K562 (cell line): ENCODE data around the gene ZEB2. TPM values are rescaled to one million over a fixed set of nuclear protein-coding genes. Genes with fewer than 3 reads are reported as not detected.

ENCODE experiments used
- BRD9 ChIP-seq: fragments of 450-650 bp; IDR thresholded peaks from 2 replicates; pipeline ENCODE4 v1.6.1; 2018; ENCODE audit warnings: low read depth; ENCODE audit not compliant: partially characterized antibody
- C11orf30 ChIP-seq: fragments of 450-650 bp; IDR thresholded peaks from 2 replicates; pipeline ENCODE4 v1.6.1; 2016; ENCODE audit warnings: low read depth, mild to moderate bottlenecking
- CEBPG ChIP-seq, 3 experiments: fragments of 200-800 bp in 1 of 3; sonication (Bioruptor generic) in 1 of 3; sonication (generic) in 1 of 3; formaldehyde crosslinking in 1 of 3; IDR thresholded peaks in 2 of 3; conservative IDR thresholded peaks in 1 of 3; 2 replicates each; pipeline versions ENCODE4 v1.6.1 to v1.8.0; 2016 to 2022; ENCODE audit warnings: missing compliant biosample characterization in 2 of 3, missing genetic modification characterization in 2 of 3, mild to moderate bottlenecking in 1 of 3, missing genetic modification reagents in 1 of 3
- DACH1 ChIP-seq: fragments of 450-650 bp; IDR thresholded peaks from 2 replicates; pipeline ENCODE4 v1.6.1; 2018; ENCODE audit not compliant: partially characterized antibody
- E2F5 ChIP-seq: sonication (generic); formaldehyde crosslinking; IDR thresholded peaks from 2 replicates; pipeline ENCODE4 v1.8.0; 2022; ENCODE audit warnings: mild to moderate bottlenecking, missing genetic modification reagents
- ELF2 ChIP-seq: fragments of 250-450 bp; sonication (Bioruptor Pico); IDR thresholded peaks from 2 replicates; pipeline ENCODE4 v1.5.0; 2021; ENCODE audit warnings: mild to moderate bottlenecking
- HNRNPUL1 ChIP-seq: fragments of 200-400 bp; formaldehyde crosslinking; IDR thresholded peaks from 2 replicates; pipeline ENCODE4 v1.6.1; 2017; ENCODE audit warnings: low read length
- THRAP3 ChIP-seq: fragments of 450-650 bp; IDR thresholded peaks from 2 replicates; pipeline ENCODE4 v1.6.1; 2016; ENCODE audit warnings: mild to moderate bottlenecking, inconsistent platforms, borderline replicate concordance
- XRCC4 ChIP-seq: IDR thresholded peaks from one replicate; pipeline ENCODE4 v1.6.1; 2011; ENCODE audit not compliant: insufficient read depth, insufficient read length; ENCODE audit errors: extremely low read depth
- ZNF263 ChIP-seq: sonication (generic); formaldehyde crosslinking; IDR thresholded peaks from 2 replicates; pipeline ENCODE4 v1.8.0; 2022; ENCODE audit warnings: mild to moderate bottlenecking, missing genetic modification reagents, borderline replicate concordance
- ZNF444 ChIP-seq: fragments of 250-450 bp; sonication (Bioruptor Pico); IDR thresholded peaks from 2 replicates; pipeline ENCODE4 v1.4.0; 2020; ENCODE audit warnings: mild to moderate bottlenecking, moderate library complexity
- polyA plus RNA-seq, 8 experiments: library from polyadenylated mRNA; depleted of rRNA in 4 of 8; stranded (reverse) in 5 of 8; unstranded in 3 of 8; fragments of >200 nt; fragmentation: Nextera tagmentation in 2 of 8; fragmentation: Illumina TruSeq in 1 of 8; extraction: Ambion mirVana in 2 of 8; extraction: Trizol in 1 of 8; gene quantifications; 2 replicates each; pipeline versions ENCODE4 v1.2.1 to v1.2.3, GENCODE V29; 2011 to 2014; ENCODE audit warnings: inconsistent platforms in 1 of 8, missing spikeins in 1 of 8
- total RNA-seq, 7 experiments: library from RNA; depleted of rRNA in 6 of 7; stranded (reverse); fragments of >200 nt in 6 of 7; fragmentation: Illumina TruSeq in 2 of 7; extraction: Trizol in 2 of 7; gene quantifications; 2 replicates each; pipeline versions ENCODE4 v1.2.1 to v1.2.3, GENCODE V29; 2011 to 2021; ENCODE audit warnings: low replicate concordance in 1 of 7
- TF ChIP-seq, protein P1 (sequence below): fragments of 200-800 bp; sonication (Bioruptor generic); IDR thresholded peaks from 2 replicates; pipeline ENCODE4 v1.6.1; 2017; ENCODE audit warnings: missing genetic modification characterization, missing compliant biosample characterization
- TF ChIP-seq, protein P2 (sequence below), 2 experiments: fragments of 450-650 bp in 1 of 2; sonication (generic) in 1 of 2; formaldehyde crosslinking in 1 of 2; IDR thresholded peaks; 2 replicates each; pipeline versions ENCODE4 v1.7.1 to v1.9.0; 2016 to 2022; ENCODE audit warnings: inconsistent platforms in 1 of 2, mild to moderate bottlenecking in 1 of 2, missing genetic modification reagents in 1 of 2

ZEB2 gene
- total and polyA plus RNA-seq, 9 of the 15 experiments (the other 6 are each of a cell fraction or from before 2014, with no cell fraction given), result 15.1 to 113 (median 72.3) TPM

GRCh38 chr2:144508172-144508851, 11.6 kb downstream of the ZEB2 start (continued):
- no peak for TF ChIP-seq ZNF263 (CRISPR knock-in tag)
- TF ChIP-seq ELF2 (CRISPR knock-in tag), result no peak
- peak; percentile 76 for TF ChIP-seq C11orf30
- TF ChIP-seq, protein P1, sequence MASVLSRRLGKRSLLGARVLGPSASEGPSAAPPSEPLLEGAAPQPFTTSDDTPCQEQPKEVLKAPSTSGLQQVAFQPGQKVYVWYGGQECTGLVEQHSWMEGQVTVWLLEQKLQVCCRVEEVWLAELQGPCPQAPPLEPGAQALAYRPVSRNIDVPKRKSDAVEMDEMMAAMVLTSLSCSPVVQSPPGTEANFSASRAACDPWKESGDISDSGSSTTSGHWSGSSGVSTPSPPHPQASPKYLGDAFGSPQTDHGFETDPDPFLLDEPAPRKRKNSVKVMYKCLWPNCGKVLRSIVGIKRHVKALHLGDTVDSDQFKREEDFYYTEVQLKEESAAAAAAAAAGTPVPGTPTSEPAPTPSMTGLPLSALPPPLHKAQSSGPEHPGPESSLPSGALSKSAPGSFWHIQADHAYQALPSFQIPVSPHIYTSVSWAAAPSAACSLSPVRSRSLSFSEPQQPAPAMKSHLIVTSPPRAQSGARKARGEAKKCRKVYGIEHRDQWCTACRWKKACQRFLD (CRISPR knock-in tag), result no peak; the same call in 1 of the 2 replicates
- no peak for TF ChIP-seq HNRNPUL1
- no peak for TF ChIP-seq BRD9
- TF ChIP-seq DACH1, result no peak
- no peak for TF ChIP-seq E2F5
- TF ChIP-seq ZNF444 (CRISPR knock-in tag), result no peak
- TF ChIP-seq, protein P2, sequence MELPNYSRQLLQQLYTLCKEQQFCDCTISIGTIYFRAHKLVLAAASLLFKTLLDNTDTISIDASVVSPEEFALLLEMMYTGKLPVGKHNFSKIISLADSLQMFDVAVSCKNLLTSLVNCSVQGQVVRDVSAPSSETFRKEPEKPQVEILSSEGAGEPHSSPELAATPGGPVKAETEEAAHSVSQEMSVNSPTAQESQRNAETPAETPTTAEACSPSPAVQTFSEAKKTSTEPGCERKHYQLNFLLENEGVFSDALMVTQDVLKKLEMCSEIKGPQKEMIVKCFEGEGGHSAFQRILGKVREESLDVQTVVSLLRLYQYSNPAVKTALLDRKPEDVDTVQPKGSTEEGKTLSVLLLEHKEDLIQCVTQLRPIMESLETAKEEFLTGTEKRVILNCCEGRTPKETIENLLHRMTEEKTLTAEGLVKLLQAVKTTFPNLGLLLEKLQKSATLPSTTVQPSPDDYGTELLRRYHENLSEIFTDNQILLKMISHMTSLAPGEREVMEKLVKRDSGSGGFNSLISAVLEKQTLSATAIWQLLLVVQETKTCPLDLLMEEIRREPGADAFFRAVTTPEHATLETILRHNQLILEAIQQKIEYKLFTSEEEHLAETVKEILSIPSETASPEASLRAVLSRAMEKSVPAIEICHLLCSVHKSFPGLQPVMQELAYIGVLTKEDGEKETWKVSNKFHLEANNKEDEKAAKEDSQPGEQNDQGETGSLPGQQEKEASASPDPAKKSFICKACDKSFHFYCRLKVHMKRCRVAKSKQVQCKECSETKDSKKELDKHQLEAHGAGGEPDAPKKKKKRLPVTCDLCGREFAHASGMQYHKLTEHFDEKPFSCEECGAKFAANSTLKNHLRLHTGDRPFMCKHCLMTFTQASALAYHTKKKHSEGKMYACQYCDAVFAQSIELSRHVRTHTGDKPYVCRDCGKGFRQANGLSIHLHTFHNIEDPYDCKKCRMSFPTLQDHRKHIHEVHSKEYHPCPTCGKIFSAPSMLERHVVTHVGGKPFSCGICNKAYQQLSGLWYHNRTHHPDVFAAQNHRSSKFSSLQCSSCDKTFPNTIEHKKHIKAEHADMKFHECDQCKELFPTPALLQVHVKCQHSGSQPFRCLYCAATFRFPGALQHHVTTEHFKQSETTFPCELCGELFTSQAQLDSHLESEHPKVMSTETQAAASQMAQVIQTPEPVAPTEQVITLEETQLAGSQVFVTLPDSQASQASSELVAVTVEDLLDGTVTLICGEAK (IDR thresholded peaks at IDR 0.05), result no peak
- TF ChIP-seq, protein P2 (CRISPR knock-in tag; IDR thresholded peaks at IDR 0.05), result no peak
- no peak for TF ChIP-seq CEBPG (CRISPR knock-in tag; IDR thresholded peaks at IDR 0.05)
- no peak for TF ChIP-seq CEBPG (tag; conservative IDR thresholded peaks at IDR 0.05 in 1 of 2, IDR thresholded peaks at IDR 0.05 in 1 of 2)
- TF ChIP-seq THRAP3, result no peak
- TF ChIP-seq XRCC4, result no peak
